Measurements from ENCODE around the gene ZFP62. TPM values are rescaled to one million over a fixed set of nuclear protein-coding genes. Genes with fewer than 3 reads are reported as not detected.

ZFP62 gene
- total RNA-seq, 2 donors from 2014 or later, result 34.3 to 38.7 TPM

- Histone ChIP-seq H3K27ac (peak overlapping the region; percentile 99), H3K9ac (ENCODE audit: low read depth in 2 of 2, low read length in 2 of 2) (peak overlapping the region; percentile 84 to 96), H3K27me3 (no peaks in the 10 kb centered on the region), H3K36me3 (no peaks in the 10 kb centered on the region), H3K4me1 (peaks cover 29% of the 10 kb centered on the region), H3K4me3 (peak overlapping the region; percentile 42), H3K9me3 (no peaks in the 10 kb centered on the region)
- TF ChIP-seq CTCF (IDR thresholded peaks at IDR 0.05), result no peak
- DNase-seq, result peak; percentile 92
- intact Hi-C loops (cut with DNase I), result no loop called here
Measured at GRCh38 chr5:180809403-180810209, 51.5 kb downstream of the ZFP62 start.

GRCh38 chr5:180808461-180809000 is 52.5 kb downstream of the ZFP62 start:
- Histone ChIP-seq H3K27ac (peak overlapping the region; percentile 99), H3K9me3 (no peaks in the 10 kb centered on the region), H3K27me3 (no peaks in the 10 kb centered on the region), H3K36me3 (no peaks in the 10 kb centered on the region), H3K4me3 (peak overlapping the region; percentile 42), H3K9ac (ENCODE audit: low read depth in 2 of 2, low read length in 2 of 2) (peak overlapping the region in 1 of 2 donors; percentile 96), H3K4me1 (peaks cover 29% of the 10 kb centered on the region)
- DNase-seq, result no peak
- intact Hi-C loops (cut with DNase I), result no loop called here
- TF ChIP-seq CTCF (IDR thresholded peaks at IDR 0.05), result no peak

- DNase-seq, result no peak
- Histone ChIP-seq H3K4me3 (peak overlapping the region; percentile 42), H3K4me1 (peaks cover 29% of the 10 kb centered on the region), H3K9ac (ENCODE audit: low read depth in 2 of 2, low read length in 2 of 2) (peak overlapping the region; percentile 26 to 96), H3K9me3 (no peaks in the 10 kb centered on the region), H3K27me3 (no peaks in the 10 kb centered on the region), H3K27ac (peak overlapping the region; percentile 99), H3K36me3 (no peaks in the 10 kb centered on the region)
- no peak for TF ChIP-seq CTCF (IDR thresholded peaks at IDR 0.05)
- intact Hi-C loops (cut with DNase I), result no loop called here
Measured at GRCh38 chr5:180807654-180808414, 53.2 kb downstream of the ZFP62 start.

- no peaks in the 10 kb centered on the region for H3K27me3 ChIP-seq
- H3K27ac ChIP-seq, result peak overlapping the region; percentile 54
- peak overlapping the region in 1 of 2 donors; percentile 96 for H3K9ac ChIP-seq (ENCODE audit: low read depth in 2 of 2, low read length in 2 of 2)
- peaks cover 29% of the 10 kb centered on the region for H3K4me1 ChIP-seq
- H3K36me3 ChIP-seq, result no peaks in the 10 kb centered on the region
- intact Hi-C loops (cut with DNase I), result no loop called here
- H3K4me3 ChIP-seq, result no peak overlapping the region
- no peak for DNase-seq
- H3K9me3 ChIP-seq, result no peaks in the 10 kb centered on the region
- no peak for TF ChIP-seq CTCF (IDR thresholded peaks at IDR 0.05)
Measured at GRCh38 chr5:180807046-180807445, 54.0 kb downstream of the ZFP62 start.

- peak overlapping the region; percentile 7 for H3K4me3 ChIP-seq
- TF ChIP-seq CTCF (IDR thresholded peaks at IDR 0.05), result no peak
Measured at GRCh38 chr5:180806351-180807011, 54.6 kb downstream of the ZFP62 start.

More at GRCh38 chr5:180806351-180807011, 54.6 kb downstream of the ZFP62 start:
- Histone ChIP-seq H3K27ac (peak overlapping the region; percentile 54), H3K36me3 (no peaks in the 10 kb centered on the region), H3K4me1 (peaks cover 29% of the 10 kb centered on the region), H3K9ac (ENCODE audit: low read depth in 2 of 2, low read length in 2 of 2) (peak overlapping the region in 1 of 2 donors; percentile 96), H3K27me3 (no peaks in the 10 kb centered on the region), H3K9me3 (no peaks in the 10 kb centered on the region)
- intact Hi-C loops (cut with DNase I), result no loop called here
- DNase-seq, result no peak
